Measurements from ENCODE around the gene CHAT. TPM values are rescaled to one million over a fixed set of nuclear protein-coding genes. Genes with fewer than 3 reads are reported as not detected.

The CHAT gene
- total RNA-seq, 1 experiment from 2014 or later, result not detected

DNA sequence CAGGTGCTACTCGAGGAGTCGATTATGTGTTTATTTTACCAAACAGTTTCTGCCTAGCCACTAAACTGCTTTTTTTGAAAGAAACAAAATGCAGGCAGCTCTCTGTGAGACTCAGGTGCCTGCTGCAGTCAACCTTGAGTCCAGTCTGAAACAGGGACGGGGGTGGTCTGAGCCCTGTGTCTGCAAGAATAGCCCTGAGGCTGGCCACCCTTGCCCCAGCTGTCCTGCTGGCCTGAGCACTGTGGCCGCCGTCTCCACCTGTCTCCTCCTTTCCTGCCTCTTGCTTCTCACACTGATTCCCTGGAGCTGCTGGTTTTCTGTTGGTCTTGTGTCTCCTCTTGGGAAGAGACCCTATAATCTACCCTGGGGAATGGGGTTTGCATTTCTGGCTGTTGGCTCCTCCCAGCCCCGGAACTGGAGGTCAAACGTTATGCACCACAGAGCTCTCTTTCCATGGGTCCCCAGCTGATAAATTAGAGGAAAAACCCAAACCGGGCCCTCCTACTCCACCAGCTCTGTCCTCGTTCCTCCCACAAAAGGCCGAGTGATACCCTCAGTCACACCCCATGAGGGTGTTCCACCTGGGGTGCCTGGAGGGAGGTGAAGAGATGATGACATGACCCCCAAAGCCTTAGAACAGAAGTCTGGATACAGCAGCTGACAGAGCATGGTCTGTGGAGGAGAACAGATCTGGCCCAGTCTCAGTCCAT is 18.7 kb upstream of the CHAT start:
- no peak overlapping the region for H3K14ac ChIP-seq (ENCODE audit: insufficient read depth, low read length)
- H3K4ac ChIP-seq (ENCODE audit: low read depth, low read length), result no peak overlapping the region
- no peak overlapping the region for H2BK20ac ChIP-seq (ENCODE audit: low read depth, low read length, poor library complexity, severe bottlenecking)
- H3K56ac ChIP-seq (ENCODE audit: insufficient read length, low read depth, low read length), result no peak overlapping the region
- no peak overlapping the region for H2AFZ ChIP-seq (ENCODE audit: low read length)
- no peak overlapping the region for H3K9ac ChIP-seq (ENCODE audit: extremely low read depth, insufficient read length, low read length)
- no peak overlapping the region for H3K23ac ChIP-seq (ENCODE audit: insufficient read length, low read depth, low read length)
- no peak for DNase-seq
- Mint-ChIP-seq H3K27ac (no peak overlapping the region), H3K27me3 (ENCODE audit: low read depth) (peaks cover 34% of the 10 kb centered on the region), H3K4me3 (no peak overlapping the region), H3K4me1 (peaks cover 13% of the 10 kb centered on the region in 2 experiments), H3K9me3 (no peaks in the 10 kb centered on the region), H3K36me3 (ENCODE audit: insufficient read depth in 1 of 3, low read depth in 3 of 3) (no peaks in the 10 kb centered on the region)
- H3K18ac ChIP-seq (ENCODE audit: insufficient read length, low read depth, low read length), result no peak overlapping the region
- no peak overlapping the region for H3K4me2 ChIP-seq (ENCODE audit: insufficient read depth, insufficient read length, low read length)
- H2AK5ac ChIP-seq (ENCODE audit: insufficient read length, low read length), result no peak overlapping the region
- H2BK120ac ChIP-seq (ENCODE audit: low read depth, low read length, poor library complexity, severe bottlenecking), result no peak overlapping the region
- H3K9me3 ChIP-seq (ENCODE audit: control insufficient read depth, low read depth, low read length), result no peaks in the 10 kb centered on the region
- no peak overlapping the region for H4K91ac ChIP-seq (ENCODE audit: insufficient read length, low read depth, low read length)
- no peak overlapping the region for H2BK5ac ChIP-seq (ENCODE audit: insufficient read length, low read length)
- H3K23me2 ChIP-seq (ENCODE audit: insufficient read length, low read depth, low read length, poor library complexity, severe bottlenecking), result no peaks in the 10 kb centered on the region
- TF ChIP-seq, protein P1, sequence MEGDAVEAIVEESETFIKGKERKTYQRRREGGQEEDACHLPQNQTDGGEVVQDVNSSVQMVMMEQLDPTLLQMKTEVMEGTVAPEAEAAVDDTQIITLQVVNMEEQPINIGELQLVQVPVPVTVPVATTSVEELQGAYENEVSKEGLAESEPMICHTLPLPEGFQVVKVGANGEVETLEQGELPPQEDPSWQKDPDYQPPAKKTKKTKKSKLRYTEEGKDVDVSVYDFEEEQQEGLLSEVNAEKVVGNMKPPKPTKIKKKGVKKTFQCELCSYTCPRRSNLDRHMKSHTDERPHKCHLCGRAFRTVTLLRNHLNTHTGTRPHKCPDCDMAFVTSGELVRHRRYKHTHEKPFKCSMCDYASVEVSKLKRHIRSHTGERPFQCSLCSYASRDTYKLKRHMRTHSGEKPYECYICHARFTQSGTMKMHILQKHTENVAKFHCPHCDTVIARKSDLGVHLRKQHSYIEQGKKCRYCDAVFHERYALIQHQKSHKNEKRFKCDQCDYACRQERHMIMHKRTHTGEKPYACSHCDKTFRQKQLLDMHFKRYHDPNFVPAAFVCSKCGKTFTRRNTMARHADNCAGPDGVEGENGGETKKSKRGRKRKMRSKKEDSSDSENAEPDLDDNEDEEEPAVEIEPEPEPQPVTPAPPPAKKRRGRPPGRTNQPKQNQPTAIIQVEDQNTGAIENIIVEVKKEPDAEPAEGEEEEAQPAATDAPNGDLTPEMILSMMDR (conservative IDR thresholded peaks at IDR 0.05), result no peak
- no peak overlapping the region for H2BK15ac ChIP-seq (ENCODE audit: low read depth, low read length)
- no peaks in the 10 kb centered on the region for H3K27me3 ChIP-seq (ENCODE audit: insufficient read depth, low read length)
- H4K20me1 ChIP-seq (ENCODE audit: control insufficient read depth, insufficient read depth, insufficient read length), result no peaks in the 10 kb centered on the region
- no peak overlapping the region for H3K27ac ChIP-seq (ENCODE audit: insufficient read length, low read depth, low read length)
- WGBS (ENCODE audit: extremely low coverage, insufficient read length, low lambda C conversion rate), result no CpG with 5 or more reads among the region's 10 CpGs
- no peak overlapping the region for H4K5ac ChIP-seq (ENCODE audit: insufficient read length, low read depth, low read length)
- H3K79me2 ChIP-seq (ENCODE audit: insufficient read depth, low read length), result no peaks in the 10 kb centered on the region
- H4K8ac ChIP-seq (replicated peaks; ENCODE audit: insufficient read length, low read depth, low read length), result no peak overlapping the region
- H3T11ph ChIP-seq (ENCODE audit: low read length), result no peak overlapping the region
- H3K4me1 ChIP-seq (ENCODE audit: insufficient read depth, low read length), result no peaks in the 10 kb centered on the region
- H2BK12ac ChIP-seq (ENCODE audit: insufficient read length, low read depth, low read length), result no peak overlapping the region
- H3K79me1 ChIP-seq (ENCODE audit: insufficient read depth, low read depth, low read length, poor library complexity, severe bottlenecking), result no peaks in the 10 kb centered on the region
